DMS114 treated with DMSO at 0.1 percent for 48 hours (cell line): ENCODE data around the gene MS4A4E.
"Not testable (repeated sequence)": the region's sequence is repeated elsewhere in the genome, so short reads cannot be mapped to it uniquely, and the experiment has no call there.

Experiments
- DNase-seq: peaks from one replicate; lab custom pipeline; 2025; ENCODE audit not compliant: unreplicated experiment; lab: John Stamatoyannopoulos, UW

Gene MS4A4E

GRCh38 chr11:60221692-60222091 is 21.2 kb downstream of the MS4A4E start:
- no peak for DNase-seq

- DNase-seq = no peak
Measured at GRCh38 chr11:60221181-60221580, 21.8 kb downstream of the MS4A4E start.

GRCh38 chr11:60214386-60214785 is 28.6 kb downstream of the MS4A4E start:
- DNase-seq = no peak

GRCh38 chr11:60211206-60211605 is 31.7 kb downstream of the MS4A4E start:
- no peak for DNase-seq

GRCh38 chr11:60209977-60210376 is 33.0 kb downstream of the MS4A4E start:
- DNase-seq = no peak

- no peak for DNase-seq
Measured at GRCh38 chr11:60208951-60209350, 34.0 kb downstream of the MS4A4E start.

- no peak for DNase-seq
Measured at GRCh38 chr11:60208146-60208895, 34.6 kb downstream of the MS4A4E start.

GRCh38 chr11:60206616-60207015 is 36.3 kb downstream of the MS4A4E start:
- no peak for DNase-seq

GRCh38 chr11:60204922-60205321 is 38.0 kb downstream of the MS4A4E start:
- DNase-seq = no peak

- not testable (repeated sequence) for DNase-seq
Measured at GRCh38 chr11:60201334-60201733, 41.6 kb downstream of the MS4A4E start.

- DNase-seq = no peak
Measured at GRCh38 chr11:60197442-60197841, 45.5 kb downstream of the MS4A4E start.

- DNase-seq = no peak
Measured at GRCh38 chr11:60195923-60196368, 47.0 kb downstream of the MS4A4E start.

- no peak for DNase-seq
Measured at GRCh38 chr11:60194511-60194910, 48.4 kb downstream of the MS4A4E start.

GRCh38 chr11:60193687-60194433 is 49.1 kb downstream of the MS4A4E start:
- no peak for DNase-seq

GRCh38 chr11:60192564-60192963 is 50.4 kb downstream of the MS4A4E start:
- not testable (repeated sequence) for DNase-seq

GRCh38 chr11:60188481-60188880 is 54.5 kb downstream of the MS4A4E start:
- DNase-seq = not testable (repeated sequence)

- not testable (repeated sequence) for DNase-seq
Measured at GRCh38 chr11:60186128-60186527, 56.8 kb downstream of the MS4A4E start.

GRCh38 chr11:60185512-60185827 is 57.5 kb downstream of the MS4A4E start:
- DNase-seq = not testable (repeated sequence)

- no peak for DNase-seq
Measured at GRCh38 chr11:60184824-60185511, 58.0 kb downstream of the MS4A4E start.

- no peak for DNase-seq
Measured at GRCh38 chr11:60183591-60184205, 59.2 kb downstream of the MS4A4E start.

- DNase-seq = no peak
Measured at GRCh38 chr11:60182541-60183330, 60.2 kb downstream of the MS4A4E start, which contains the start of gene MS4A6A. TSS of gene MS4A6A (minus strand) at chr11:60183083. CDS start at chr11:60181727, 1,356 bp downstream.
